ENCODE measurements around the gene USH2A.

DNA sequence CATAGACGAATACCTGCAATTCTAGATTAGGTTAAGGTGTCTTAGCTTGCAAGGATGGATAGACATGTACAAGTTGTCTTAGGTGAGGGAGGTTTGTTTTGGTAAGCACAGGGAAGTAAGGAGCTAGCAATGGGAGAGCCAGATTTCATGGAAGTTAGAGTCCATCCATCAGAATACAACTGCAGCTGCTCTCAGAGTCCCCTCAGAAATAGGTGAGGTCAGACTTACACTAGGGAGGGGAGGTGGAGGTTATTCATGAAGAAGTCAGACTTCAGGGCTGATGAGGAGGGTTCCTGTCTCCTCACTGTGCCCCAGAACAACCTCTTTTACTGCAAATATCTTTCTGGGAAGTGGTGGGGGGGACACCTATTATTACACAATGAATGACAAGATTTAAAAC is 770.9 kb downstream of the USH2A start:
- TF ChIP-seq EZH2 (IDR thresholded peaks at IDR 0.05; ENCODE audit: insufficient read depth, poor library complexity, severe bottlenecking) (no peak), EZH2phosphoT487 (IDR thresholded peaks at IDR 0.05; ENCODE audit: insufficient read depth, low read depth) (no peak)

Measured in GM23248 (cell line).